IPS-20b (cell line): ENCODE measurements around the gene AMPD3.

Experiments
- H3K27ac ChIP-seq: one replicate; pipeline ENCODE4 v1.5.1; 2013; ENCODE audit warnings: low read length
- H3K27me3 ChIP-seq: 2 replicates; pipeline ENCODE4 v1.6.1; 2013; ENCODE audit warnings: mild to moderate bottlenecking, low read length, inconsistent platforms; ENCODE audit not compliant: insufficient read depth
- H3K36me3 ChIP-seq: 2 replicates; pipeline ENCODE4 v1.6.1; 2013; ENCODE audit warnings: low read depth, mild to moderate bottlenecking, inconsistent platforms, low read length, moderate library complexity; ENCODE audit not compliant: insufficient read depth
- H3K4me1 ChIP-seq: 2 replicates; pipeline ENCODE4 v1.6.1; 2013; ENCODE audit warnings: mild to moderate bottlenecking, control low read depth, inconsistent platforms, low read length, moderate library complexity; ENCODE audit not compliant: insufficient read depth
- H3K4me3 ChIP-seq: 2 replicates; pipeline ENCODE4 v1.5.1; 2013; ENCODE audit warnings: mild to moderate bottlenecking, low read length, inconsistent platforms
- H3K9ac ChIP-seq: 2 replicates; pipeline ENCODE4 v1.6.1; 2013; ENCODE audit warnings: low read depth, mild to moderate bottlenecking, inconsistent platforms, low read length, moderate library complexity
- H3K9me3 ChIP-seq: 2 replicates; pipeline ENCODE4 v1.6.1; 2013; ENCODE audit warnings: mild to moderate bottlenecking, low read depth, low read length, inconsistent platforms; ENCODE audit not compliant: insufficient read depth

Gene AMPD3

DNA sequence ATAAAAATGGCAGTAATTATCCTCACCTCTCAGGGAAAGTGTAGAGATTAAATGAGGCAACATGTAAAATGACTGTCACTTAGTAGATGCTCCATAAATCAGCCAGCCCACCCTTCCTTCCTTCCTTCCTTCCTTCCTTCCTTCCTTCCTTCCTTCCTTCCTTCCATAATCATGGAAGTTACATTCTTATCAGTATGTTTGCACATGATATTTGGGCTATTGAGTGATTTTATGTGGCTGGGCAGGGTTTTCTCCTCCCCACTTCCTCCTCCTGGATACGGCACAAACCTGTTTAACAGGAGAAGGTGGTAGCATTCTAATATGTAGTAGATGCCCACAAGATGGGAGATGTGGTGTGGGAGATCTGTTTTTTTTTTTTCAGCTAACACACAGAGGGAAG lies 101.5 kb downstream of the AMPD3 start:
- H3K9ac ChIP-seq: no peak overlapping the region
- no peak overlapping the region for H3K4me3 ChIP-seq
- no peaks in the 10 kb centered on the region for H3K4me1 ChIP-seq

More for the DNA sequence above, 101.5 kb downstream of the AMPD3 start:
- H3K9me3 ChIP-seq: no peaks in the 10 kb centered on the region
- no peaks in the 10 kb centered on the region for H3K36me3 ChIP-seq
- no peak overlapping the region for H3K27ac ChIP-seq
- H3K27me3 ChIP-seq: no peaks in the 10 kb centered on the region
